Osteoblast (primary cell): ENCODE measurements around the gene AIMP1. TPM values are rescaled to one million over a fixed set of nuclear protein-coding genes. Genes with fewer than 3 reads are reported as not detected.

Experiments
- DNase-seq: peaks from one replicate; pipeline ENCODE4 v3.0.0; 2011; ENCODE audit warnings: low spot score, mixed read lengths; ENCODE audit not compliant: insufficient read length; ENCODE audit errors: missing footprints
- H2AFZ ChIP-seq: 2 replicates; pipeline ENCODE4 v1.6.0; 2011; ENCODE audit warnings: mild to moderate bottlenecking, low read length
- H3K27ac ChIP-seq: 2 replicates; pipeline ENCODE4 v1.5.1; 2011; ENCODE audit warnings: mild to moderate bottlenecking, low read depth, low read length, moderate library complexity
- H3K27me3 ChIP-seq: 2 replicates; pipeline ENCODE4 v1.6.0; 2012; ENCODE audit warnings: mild to moderate bottlenecking, control low read depth, inconsistent platforms, low read length, moderate library complexity; ENCODE audit not compliant: insufficient read depth
- H3K36me3 ChIP-seq: 2 replicates; pipeline ENCODE4 v1.5.1; 2011; ENCODE audit warnings: mild to moderate bottlenecking, low read length, control low read depth, moderate library complexity; ENCODE audit not compliant: insufficient read depth
- H3K4me1 ChIP-seq: 2 replicates; pipeline ENCODE4 v1.5.1; 2011; ENCODE audit warnings: mild to moderate bottlenecking, low read length, control low read depth, moderate library complexity; ENCODE audit not compliant: insufficient read depth
- H3K4me2 ChIP-seq: 2 replicates; pipeline ENCODE4 v1.6.0; 2011; ENCODE audit warnings: mild to moderate bottlenecking, low read length; ENCODE audit not compliant: insufficient read depth
- H3K4me3 ChIP-seq: fragments of 200-600 bp; sonication (generic); 3 replicates; pipeline ENCODE4 v1.5.1; 2012; ENCODE audit warnings: mild to moderate bottlenecking, low read length, inconsistent platforms; ENCODE audit not compliant: insufficient read depth
- H3K79me2 ChIP-seq: 2 replicates; pipeline ENCODE4 v1.6.0; 2012; ENCODE audit warnings: mild to moderate bottlenecking, low read length, control low read depth, inconsistent platforms; ENCODE audit not compliant: insufficient read depth
- H3K9me3 ChIP-seq: 2 replicates; pipeline ENCODE4 v1.5.1; 2011; ENCODE audit warnings: low read depth, low read length, control low read depth
- H4K20me1 ChIP-seq: 2 replicates; pipeline ENCODE4 v1.6.0; 2012; ENCODE audit warnings: mild to moderate bottlenecking, low read length, control low read depth; ENCODE audit not compliant: insufficient read depth
- total RNA-seq: library from RNA; depleted of rRNA; stranded (reverse); fragments of >200 nt; gene quantifications from 2 replicates; pipeline ENCODE4 v1.2.3, GENCODE V29; 2012
- TF ChIP-seq, protein P1 (sequence below): IDR thresholded peaks from 2 replicates; pipeline ENCODE4 v1.5.1; 2011; ENCODE audit warnings: mild to moderate bottlenecking, low read depth, low read length, moderate library complexity; ENCODE audit errors: extremely low read depth

AIMP1 gene
- total RNA-seq, 1 donor = 27.9 TPM

DNA sequence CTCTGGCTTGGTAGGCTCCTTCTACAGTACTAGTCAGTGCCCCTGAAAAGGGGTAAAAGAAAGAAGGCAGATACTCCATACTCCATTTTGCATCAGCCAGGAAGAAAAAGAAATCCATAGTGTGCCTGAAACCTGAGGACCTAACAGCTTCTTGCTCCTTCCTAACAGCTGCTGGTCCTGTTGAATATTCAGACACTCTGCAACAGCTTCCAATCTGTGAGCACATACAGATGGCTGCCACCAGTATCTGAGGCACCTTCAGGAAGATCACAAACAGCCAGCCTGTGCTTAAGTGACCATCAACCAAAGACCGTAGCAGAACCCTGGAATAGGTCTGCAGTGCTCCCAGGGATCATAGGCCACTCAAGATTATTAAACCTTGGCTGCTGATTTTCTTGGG is 47.9 kb downstream of the AIMP1 start:
- Histone ChIP-seq H3K4me2 (no peak overlapping the region), H4K20me1 (no peaks in the 10 kb centered on the region), H2AFZ (peak overlapping the region; percentile 28), H3K79me2 (no peaks in the 10 kb centered on the region), H3K9me3 (no peaks in the 10 kb centered on the region), H3K4me3 (no peak overlapping the region), H3K27me3 (no peaks in the 10 kb centered on the region), H3K27ac (no peak overlapping the region), H3K4me1 (peaks cover 25% of the 10 kb centered on the region), H3K36me3 (no peaks in the 10 kb centered on the region)
- TF ChIP-seq, protein P1, sequence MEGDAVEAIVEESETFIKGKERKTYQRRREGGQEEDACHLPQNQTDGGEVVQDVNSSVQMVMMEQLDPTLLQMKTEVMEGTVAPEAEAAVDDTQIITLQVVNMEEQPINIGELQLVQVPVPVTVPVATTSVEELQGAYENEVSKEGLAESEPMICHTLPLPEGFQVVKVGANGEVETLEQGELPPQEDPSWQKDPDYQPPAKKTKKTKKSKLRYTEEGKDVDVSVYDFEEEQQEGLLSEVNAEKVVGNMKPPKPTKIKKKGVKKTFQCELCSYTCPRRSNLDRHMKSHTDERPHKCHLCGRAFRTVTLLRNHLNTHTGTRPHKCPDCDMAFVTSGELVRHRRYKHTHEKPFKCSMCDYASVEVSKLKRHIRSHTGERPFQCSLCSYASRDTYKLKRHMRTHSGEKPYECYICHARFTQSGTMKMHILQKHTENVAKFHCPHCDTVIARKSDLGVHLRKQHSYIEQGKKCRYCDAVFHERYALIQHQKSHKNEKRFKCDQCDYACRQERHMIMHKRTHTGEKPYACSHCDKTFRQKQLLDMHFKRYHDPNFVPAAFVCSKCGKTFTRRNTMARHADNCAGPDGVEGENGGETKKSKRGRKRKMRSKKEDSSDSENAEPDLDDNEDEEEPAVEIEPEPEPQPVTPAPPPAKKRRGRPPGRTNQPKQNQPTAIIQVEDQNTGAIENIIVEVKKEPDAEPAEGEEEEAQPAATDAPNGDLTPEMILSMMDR = no peak
- no peak for DNase-seq

DNA sequence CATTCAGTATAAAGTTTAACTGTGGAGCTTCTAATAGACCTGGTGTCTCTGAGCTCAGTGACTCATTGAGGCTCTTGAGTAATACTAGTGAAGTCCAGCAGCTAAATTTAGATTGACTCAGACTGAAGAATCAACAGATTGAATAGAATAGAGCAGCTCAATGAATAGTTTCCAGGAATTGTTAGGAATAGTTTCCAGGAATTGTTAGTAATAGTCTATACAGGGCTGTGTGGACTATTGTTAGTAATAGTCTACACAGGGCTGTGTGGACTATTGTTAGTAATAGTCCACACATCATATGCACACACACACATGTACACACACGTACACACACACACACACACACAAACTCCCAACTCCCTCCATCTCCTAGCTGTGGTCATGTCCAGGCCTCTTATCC is 49.3 kb downstream of the AIMP1 start:
- H3K4me1 ChIP-seq = peaks cover 30% of the 10 kb centered on the region
- H3K27me3 ChIP-seq = no peaks in the 10 kb centered on the region
- H2AFZ ChIP-seq = no peak overlapping the region
- no peaks in the 10 kb centered on the region for H3K36me3 ChIP-seq
- DNase-seq = no peak
- H3K79me2 ChIP-seq = no peaks in the 10 kb centered on the region
- H4K20me1 ChIP-seq = no peaks in the 10 kb centered on the region
- peak overlapping the region; percentile 50 for H3K4me2 ChIP-seq
- no peaks in the 10 kb centered on the region for H3K9me3 ChIP-seq
- no peak overlapping the region for H3K4me3 ChIP-seq
- peak overlapping the region; percentile 80 for H3K27ac ChIP-seq
- TF ChIP-seq, protein P1 = no peak

DNA sequence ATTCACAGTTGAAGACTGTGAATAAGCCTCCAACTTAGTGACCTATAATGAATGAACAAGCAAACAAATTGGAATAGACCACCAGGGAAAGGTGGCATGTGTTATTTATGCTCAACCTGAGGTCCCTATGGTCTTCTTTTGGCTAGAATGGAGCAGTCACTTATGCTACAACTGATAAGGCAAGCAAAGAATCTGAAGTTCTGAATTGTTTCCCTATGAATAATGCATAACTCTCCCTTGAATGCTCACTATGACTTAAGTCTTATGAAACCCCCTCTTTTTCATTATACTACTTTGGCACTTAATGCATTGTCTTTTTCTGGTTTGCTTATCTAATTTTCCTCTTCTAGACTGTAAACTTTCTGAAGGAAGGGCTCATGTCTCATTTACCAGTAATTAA is 49.7 kb downstream of the AIMP1 start:
- Histone ChIP-seq H3K36me3 (no peaks in the 10 kb centered on the region), H3K27ac (peak overlapping the region; percentile 80), H3K4me1 (peaks cover 30% of the 10 kb centered on the region), H2AFZ (no peak overlapping the region), H3K79me2 (no peaks in the 10 kb centered on the region), H3K4me2 (peak overlapping the region; percentile 50), H3K4me3 (no peak overlapping the region), H4K20me1 (no peaks in the 10 kb centered on the region), H3K9me3 (no peaks in the 10 kb centered on the region), H3K27me3 (no peaks in the 10 kb centered on the region)
- peak; percentile 54 for DNase-seq
- TF ChIP-seq, protein P1 = no peak

DNA sequence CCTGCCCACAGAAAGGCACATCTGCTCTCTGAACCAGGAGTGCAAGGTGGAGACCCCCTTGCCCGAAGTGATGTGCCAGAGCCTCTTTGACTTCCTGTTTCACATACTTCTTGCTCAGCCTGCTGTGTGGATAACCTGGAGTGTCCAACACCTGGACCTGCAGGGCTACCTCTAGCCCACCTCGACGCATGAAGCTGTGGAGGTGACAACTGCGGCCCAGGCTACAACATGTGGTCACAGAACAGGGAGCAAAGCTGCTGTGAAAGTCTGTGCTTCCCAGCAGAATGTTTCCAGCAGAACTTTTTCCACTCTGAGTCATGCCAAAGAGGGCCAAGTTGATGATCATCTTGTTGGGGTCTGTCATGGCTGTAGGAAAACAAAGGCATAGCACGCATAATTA is 50.7 kb downstream of the AIMP1 start:
- Histone ChIP-seq H3K36me3 (no peaks in the 10 kb centered on the region), H4K20me1 (no peaks in the 10 kb centered on the region), H3K4me1 (peaks cover 30% of the 10 kb centered on the region), H3K27ac (no peak overlapping the region), H3K9me3 (no peaks in the 10 kb centered on the region), H3K4me2 (no peak overlapping the region), H3K27me3 (no peaks in the 10 kb centered on the region), H3K4me3 (no peak overlapping the region), H3K79me2 (no peaks in the 10 kb centered on the region), H2AFZ (no peak overlapping the region)
- DNase-seq = no peak
- TF ChIP-seq, protein P1 = no peak
